ENCODE results near the gene KCNJ14. TPM values are rescaled to one million over a fixed set of nuclear protein-coding genes. Genes with fewer than 3 reads are reported as not detected.

The KCNJ14 gene
- polyA plus RNA-seq, 1 donor = 0.70 TPM

DNA sequence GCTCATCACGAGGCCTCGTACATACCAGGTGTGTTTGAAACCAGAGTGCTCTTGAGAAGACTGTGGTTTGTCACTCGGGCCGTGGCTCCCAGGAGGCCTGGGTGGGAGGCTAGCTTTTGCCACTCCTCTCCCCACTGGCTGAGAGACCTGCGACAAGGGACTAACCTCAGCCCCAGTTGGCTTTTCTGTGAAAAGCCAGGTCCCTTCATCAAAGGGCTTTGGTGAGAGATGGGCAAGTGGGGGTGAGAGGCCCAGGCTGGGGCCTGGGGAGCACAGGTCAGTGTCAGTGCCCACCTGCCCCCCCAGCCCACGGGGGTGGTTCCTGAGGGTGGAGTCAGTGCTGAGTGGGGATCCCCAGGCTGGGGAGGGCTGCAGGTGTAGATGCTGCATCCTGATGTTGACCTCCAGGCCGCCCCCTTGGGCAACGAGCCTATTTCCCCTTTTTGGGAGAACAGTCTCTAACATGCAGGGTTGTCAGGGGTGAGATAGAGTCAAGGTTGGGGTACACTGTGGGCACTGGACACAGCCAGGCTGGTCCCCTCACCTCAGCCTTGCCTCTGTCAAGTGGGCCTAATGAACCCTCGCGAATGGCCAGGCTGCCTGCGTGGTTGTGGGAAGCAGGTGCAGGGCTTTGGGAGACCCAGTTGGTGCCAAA lies 661 bp downstream of the KCNJ14 start:
- WGBS (ENCODE audit: insufficient coverage, low lambda C conversion rate) = no CpG with 5 or more reads among the region's 11 CpGs
- no peak for DNase-seq
- Histone ChIP-seq H3K36me3 (ENCODE audit: control insufficient read depth, insufficient read depth, low read length) (peaks cover 52% of the 10 kb centered on the region), H3K27me3 (ENCODE audit: control insufficient read depth, insufficient read depth, low read length) (no peaks in the 10 kb centered on the region), H3K4me3 (ENCODE audit: low read length) (no peak overlapping the region), H3K9me3 (ENCODE audit: control insufficient read depth, low read depth, low read length) (peaks cover 3% of the 10 kb centered on the region), H3K27ac (ENCODE audit: low read length) (no peak overlapping the region), H3K4me1 (ENCODE audit: control insufficient read depth, insufficient read depth, low read length) (no peaks in the 10 kb centered on the region)

DNA sequence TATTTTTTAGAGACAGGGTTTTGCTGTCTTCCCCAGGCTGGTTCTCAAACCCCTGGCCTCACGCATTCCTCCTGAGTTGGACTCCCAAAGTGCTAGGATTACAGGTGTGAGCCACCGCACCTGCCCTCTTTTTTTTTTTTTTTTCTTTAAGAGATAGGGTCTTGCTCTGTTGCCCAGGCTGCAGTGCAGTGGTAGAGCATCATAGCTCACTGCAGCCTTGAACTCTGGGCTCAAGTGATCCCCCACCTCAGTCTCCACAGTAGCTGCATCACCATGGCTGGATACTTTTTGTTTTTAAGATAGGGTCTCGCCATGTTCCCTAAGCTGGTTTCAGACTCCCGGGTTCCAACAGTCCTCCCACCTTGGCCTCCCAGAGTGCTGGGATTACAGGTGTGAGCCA lies 1.5 kb downstream of the KCNJ14 start:
- DNase-seq = no peak
- Histone ChIP-seq H3K27me3 (ENCODE audit: control insufficient read depth, insufficient read depth, low read length) (no peaks in the 10 kb centered on the region), H3K36me3 (ENCODE audit: control insufficient read depth, insufficient read depth, low read length) (peaks cover 44% of the 10 kb centered on the region), H3K4me1 (ENCODE audit: control insufficient read depth, insufficient read depth, low read length) (no peaks in the 10 kb centered on the region), H3K27ac (ENCODE audit: low read length) (no peak overlapping the region), H3K9me3 (ENCODE audit: control insufficient read depth, low read depth, low read length) (peaks cover 7% of the 10 kb centered on the region), H3K4me3 (ENCODE audit: low read length) (no peak overlapping the region)
- WGBS (ENCODE audit: insufficient coverage, low lambda C conversion rate) = no CpG with 5 or more reads among the region's 4 CpGs

DNA sequence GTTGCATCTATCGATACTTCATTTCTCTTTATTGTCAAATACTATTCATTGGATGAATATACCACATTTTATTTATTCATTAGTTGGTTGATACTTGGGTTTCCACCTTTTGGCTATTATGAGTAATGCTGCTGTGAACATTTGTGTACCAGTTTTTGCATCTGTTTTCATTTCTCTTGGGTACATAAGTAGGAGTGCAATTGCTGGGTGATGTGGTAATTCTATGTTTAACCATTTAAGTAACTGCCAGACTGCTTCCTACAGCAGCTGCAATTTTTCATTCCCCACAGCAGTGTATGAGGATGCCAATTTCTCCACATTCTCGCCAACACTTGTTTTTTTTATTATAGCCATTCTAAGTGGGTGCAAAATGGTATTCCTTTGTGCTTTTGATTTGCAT lies 2.6 kb downstream of the KCNJ14 start:
- Histone ChIP-seq H3K27ac (ENCODE audit: low read length) (no peak overlapping the region), H3K4me1 (ENCODE audit: control insufficient read depth, insufficient read depth, low read length) (no peaks in the 10 kb centered on the region), H3K9me3 (ENCODE audit: control insufficient read depth, low read depth, low read length) (peaks cover 9% of the 10 kb centered on the region), H3K36me3 (ENCODE audit: control insufficient read depth, insufficient read depth, low read length) (peaks cover 36% of the 10 kb centered on the region), H3K27me3 (ENCODE audit: control insufficient read depth, insufficient read depth, low read length) (no peaks in the 10 kb centered on the region), H3K4me3 (ENCODE audit: low read length) (no peak overlapping the region)
- WGBS (ENCODE audit: insufficient coverage, low lambda C conversion rate) = 80% methylated on average over 1 of the region's 2 CpGs
- no peak for DNase-seq

DNA sequence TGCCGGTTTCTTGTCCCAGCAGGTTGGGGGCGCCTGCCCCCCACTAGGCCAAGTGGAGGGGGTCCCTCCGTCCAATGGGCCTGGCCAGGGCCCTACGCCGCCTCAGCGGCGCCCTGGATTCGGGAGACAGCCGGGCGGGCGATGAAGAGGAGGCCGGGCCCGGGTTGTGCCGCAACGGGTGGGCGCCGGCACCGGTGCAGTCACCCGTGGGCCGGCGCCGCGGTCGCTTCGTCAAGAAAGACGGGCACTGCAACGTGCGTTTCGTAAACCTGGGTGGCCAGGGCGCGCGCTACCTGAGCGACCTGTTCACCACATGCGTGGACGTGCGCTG lies 6.2 kb downstream of the KCNJ14 start:
- Histone ChIP-seq H3K9me3 (ENCODE audit: control insufficient read depth, low read depth, low read length) (peaks cover 9% of the 10 kb centered on the region), H3K27me3 (ENCODE audit: control insufficient read depth, insufficient read depth, low read length) (no peaks in the 10 kb centered on the region), H3K36me3 (ENCODE audit: control insufficient read depth, insufficient read depth, low read length) (peaks cover 6% of the 10 kb centered on the region), H3K4me1 (ENCODE audit: control insufficient read depth, insufficient read depth, low read length) (no peaks in the 10 kb centered on the region), H3K4me3 (ENCODE audit: low read length) (no peak overlapping the region), H3K27ac (ENCODE audit: low read length) (no peak overlapping the region)
- no peak for DNase-seq
- WGBS (ENCODE audit: insufficient coverage, low lambda C conversion rate) = no CpG with 5 or more reads among the region's 36 CpGs

DNA sequence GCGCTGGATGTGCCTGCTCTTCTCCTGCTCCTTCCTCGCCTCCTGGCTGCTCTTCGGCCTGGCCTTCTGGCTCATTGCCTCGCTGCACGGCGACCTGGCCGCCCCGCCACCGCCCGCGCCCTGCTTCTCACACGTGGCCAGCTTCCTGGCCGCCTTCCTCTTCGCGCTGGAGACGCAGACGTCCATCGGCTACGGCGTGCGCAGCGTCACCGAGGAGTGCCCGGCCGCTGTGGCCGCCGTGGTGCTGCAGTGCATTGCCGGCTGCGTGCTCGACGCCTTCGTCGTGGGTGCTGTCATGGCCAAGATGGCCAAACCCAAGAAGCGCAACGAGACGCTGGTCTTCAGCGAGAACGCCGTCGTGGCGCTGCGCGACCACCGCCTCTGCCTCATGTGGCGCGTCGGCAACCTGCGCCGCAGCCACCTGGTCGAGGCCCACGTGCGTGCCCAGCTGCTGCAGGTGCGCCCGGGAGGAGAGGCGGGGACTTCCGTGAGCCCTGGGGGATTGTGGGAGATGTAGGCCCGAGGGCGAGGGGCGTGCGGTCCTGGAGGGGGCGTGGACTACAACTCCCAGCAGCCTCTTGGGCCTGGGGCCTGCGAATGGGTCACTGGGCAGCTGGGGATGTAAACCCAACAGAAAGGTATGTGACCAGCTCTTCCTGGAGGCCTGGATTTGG lies 6.7 kb downstream of the KCNJ14 start:
- peaks cover 9% of the 10 kb centered on the region for H3K9me3 ChIP-seq (ENCODE audit: control insufficient read depth, low read depth, low read length)
- no peak overlapping the region for H3K4me3 ChIP-seq (ENCODE audit: low read length)
- no peak overlapping the region for H3K27ac ChIP-seq (ENCODE audit: low read length)
- peaks cover 2% of the 10 kb centered on the region for H3K36me3 ChIP-seq (ENCODE audit: control insufficient read depth, insufficient read depth, low read length)
- no peak for DNase-seq
- WGBS (ENCODE audit: insufficient coverage, low lambda C conversion rate) = no CpG with 5 or more reads among the region's 62 CpGs
- no peaks in the 10 kb centered on the region for H3K4me1 ChIP-seq (ENCODE audit: control insufficient read depth, insufficient read depth, low read length)
- H3K27me3 ChIP-seq (ENCODE audit: control insufficient read depth, insufficient read depth, low read length) = no peaks in the 10 kb centered on the region

DNA sequence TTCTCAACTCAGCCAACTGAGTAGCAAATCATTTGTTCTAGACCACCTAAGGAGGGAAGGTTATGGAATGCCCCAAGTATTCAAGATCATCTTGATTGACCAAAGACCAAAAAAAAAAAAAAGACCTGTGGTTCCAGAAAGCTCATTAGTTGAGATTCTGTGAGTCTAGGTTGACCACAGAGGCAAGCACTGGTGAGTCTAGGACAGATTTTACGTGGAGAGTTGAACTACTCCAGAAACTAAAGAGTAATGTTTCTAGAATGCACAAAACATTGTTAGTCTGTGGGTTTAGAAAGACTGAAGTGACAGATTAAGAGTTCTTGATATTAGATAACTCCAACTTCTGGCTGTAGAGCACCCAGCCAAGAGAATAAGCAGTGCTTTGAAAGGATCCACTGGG lies 9.8 kb downstream of the KCNJ14 start:
- peaks cover 8% of the 10 kb centered on the region for H3K4me1 ChIP-seq (ENCODE audit: control insufficient read depth, insufficient read depth, low read length)
- peaks cover 9% of the 10 kb centered on the region for H3K9me3 ChIP-seq (ENCODE audit: control insufficient read depth, low read depth, low read length)
- no peaks in the 10 kb centered on the region for H3K27me3 ChIP-seq (ENCODE audit: control insufficient read depth, insufficient read depth, low read length)
- peaks cover 1% of the 10 kb centered on the region for H3K36me3 ChIP-seq (ENCODE audit: control insufficient read depth, insufficient read depth, low read length)
- H3K4me3 ChIP-seq (ENCODE audit: low read length) = no peak overlapping the region
- no peak overlapping the region for H3K27ac ChIP-seq (ENCODE audit: low read length)
- DNase-seq = no peak
- no CpG with 5 or more reads among the region's 1 CpG for WGBS (ENCODE audit: insufficient coverage, low lambda C conversion rate)

DNA sequence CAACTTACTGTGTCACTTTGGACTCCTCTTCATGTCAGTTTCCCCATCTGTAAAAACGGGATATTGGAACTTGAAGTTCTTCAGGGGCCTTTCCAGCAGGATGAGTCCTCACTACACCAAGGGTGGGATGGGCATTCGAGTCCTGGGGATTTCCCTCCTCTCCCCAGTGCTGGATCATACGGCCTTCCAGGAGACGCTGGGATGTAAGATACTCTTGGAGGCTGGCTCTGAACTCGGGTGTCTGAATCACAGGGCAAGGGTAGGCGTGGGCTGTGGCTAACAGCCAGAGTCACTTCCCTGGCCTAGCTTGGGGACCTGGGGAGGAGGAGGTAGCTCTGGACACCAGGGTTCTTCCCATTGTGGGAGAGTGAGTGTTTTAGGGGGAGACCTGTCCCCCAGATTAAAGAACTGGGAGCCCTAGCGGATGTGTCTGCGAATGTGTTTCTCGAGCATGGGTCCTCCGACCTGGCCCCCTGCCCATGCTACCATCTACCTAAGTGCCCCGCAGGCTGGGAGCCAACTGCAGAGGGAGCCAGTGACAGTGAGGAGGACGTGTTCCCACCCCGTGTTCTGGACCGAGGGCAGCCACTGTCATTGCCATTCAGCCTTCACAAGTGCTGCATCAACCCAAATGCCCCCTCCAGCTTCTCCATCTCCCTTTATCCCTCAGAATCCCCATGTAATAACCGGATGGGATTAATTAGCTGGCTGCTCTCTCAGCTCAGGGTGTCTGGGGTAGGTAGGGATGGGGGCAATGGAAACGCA lies 11.4 kb downstream of the KCNJ14 start:
- Histone ChIP-seq H3K27ac (ENCODE audit: low read length) (no peak overlapping the region), H3K4me1 (ENCODE audit: control insufficient read depth, insufficient read depth, low read length) (peaks cover 15% of the 10 kb centered on the region), H3K36me3 (ENCODE audit: control insufficient read depth, insufficient read depth, low read length) (peaks cover 17% of the 10 kb centered on the region), H3K4me3 (ENCODE audit: low read length) (no peak overlapping the region), H3K27me3 (ENCODE audit: control insufficient read depth, insufficient read depth, low read length) (no peaks in the 10 kb centered on the region), H3K9me3 (ENCODE audit: control insufficient read depth, low read depth, low read length) (peaks cover 6% of the 10 kb centered on the region)
- no peak for DNase-seq
- 100% methylated on average over 1 of the region's 16 CpGs for WGBS (ENCODE audit: insufficient coverage, low lambda C conversion rate)

DNA sequence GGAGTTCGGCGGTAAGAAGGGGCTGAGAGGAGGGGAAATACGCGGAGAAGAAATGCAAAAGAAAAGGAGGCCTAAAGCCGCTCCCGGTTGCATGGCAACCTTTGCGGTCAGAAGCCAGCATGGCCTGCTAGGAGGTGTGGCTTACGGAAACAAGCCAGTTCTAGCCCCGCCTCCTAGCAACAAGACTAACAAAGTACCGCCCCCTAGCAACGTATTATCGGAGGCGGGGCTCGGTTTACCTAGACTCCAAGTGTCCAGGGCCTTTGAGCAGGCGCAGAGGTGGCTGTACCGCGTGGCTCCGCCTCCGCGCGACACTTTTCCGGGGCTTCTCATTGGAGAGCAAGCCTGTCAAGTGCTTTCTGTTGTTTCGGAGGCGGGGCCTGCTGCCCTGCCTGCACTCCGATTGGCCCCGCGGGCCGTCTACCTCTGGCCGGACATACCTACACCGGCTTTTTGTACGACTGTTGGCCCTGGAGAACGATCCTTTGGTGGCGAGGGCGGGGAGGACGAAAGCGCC lies 13.5 kb downstream of the KCNJ14 start:
- H3K27ac ChIP-seq (ENCODE audit: low read length) = peak overlapping the region; percentile 99
- peak; percentile 100 for DNase-seq
- peaks cover 36% of the 10 kb centered on the region for H3K36me3 ChIP-seq (ENCODE audit: control insufficient read depth, insufficient read depth, low read length)
- H3K9me3 ChIP-seq (ENCODE audit: control insufficient read depth, low read depth, low read length) = no peaks in the 10 kb centered on the region
- WGBS (ENCODE audit: insufficient coverage, low lambda C conversion rate) = no CpG with 5 or more reads among the region's 36 CpGs
- H3K4me3 ChIP-seq (ENCODE audit: low read length) = peak overlapping the region; percentile 99
- no peaks in the 10 kb centered on the region for H3K27me3 ChIP-seq (ENCODE audit: control insufficient read depth, insufficient read depth, low read length)
- H3K4me1 ChIP-seq (ENCODE audit: control insufficient read depth, insufficient read depth, low read length) = peaks cover 15% of the 10 kb centered on the region

DNA sequence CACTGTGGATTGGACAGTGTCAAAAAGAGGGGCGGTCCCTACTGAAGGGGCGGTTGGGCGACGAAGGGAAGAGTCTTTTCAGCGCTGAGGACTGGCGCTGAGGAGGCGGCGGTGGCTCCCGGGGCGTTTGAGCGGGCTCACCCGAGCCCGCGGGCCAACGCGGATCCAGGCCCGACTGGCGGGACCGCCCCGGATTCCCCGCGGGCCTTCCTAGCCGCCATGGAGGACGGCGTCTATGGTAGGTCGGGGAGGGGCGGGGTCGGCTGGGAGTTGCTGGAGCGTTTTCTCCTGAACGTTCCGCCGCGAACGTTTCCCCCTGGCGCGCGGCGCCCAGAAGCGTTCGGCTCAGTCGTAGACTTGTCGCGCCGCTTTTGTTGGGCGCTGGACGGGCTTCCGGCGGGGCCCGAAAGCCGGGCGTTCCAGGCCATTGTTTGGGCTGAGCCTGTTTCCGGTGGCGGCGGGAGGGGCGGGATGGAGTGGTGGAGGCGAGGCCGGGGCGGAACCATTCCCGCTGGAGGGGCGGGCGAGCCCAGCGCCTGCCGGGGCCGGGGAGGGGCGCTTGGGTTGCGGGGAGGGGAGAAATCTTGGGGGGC lies 14.0 kb downstream of the KCNJ14 start, which contains the start of gene CYTH2:
Gene CYTH2, plus strand, starts transcription at position 81 of the 593 bp plus-strand sequence. Its CDS starts 139 bp downstream, at position 220.
- peaks cover 42% of the 10 kb centered on the region for H3K36me3 ChIP-seq (ENCODE audit: control insufficient read depth, insufficient read depth, low read length)
- peak within 1 kb of the TSS; percentile 99 for H3K4me3 ChIP-seq (ENCODE audit: low read length)
- H3K9me3 ChIP-seq (ENCODE audit: control insufficient read depth, low read depth, low read length) = no peaks in the 10 kb centered on the region
- DNase-seq = peak in 1 of 2 donors; percentile 85
- no peaks in the 10 kb centered on the region for H3K27me3 ChIP-seq (ENCODE audit: control insufficient read depth, insufficient read depth, low read length)
- H3K4me1 ChIP-seq (ENCODE audit: control insufficient read depth, insufficient read depth, low read length) = peaks cover 15% of the 10 kb centered on the region
- no CpG with 5 or more reads among the region's 66 CpGs for WGBS (ENCODE audit: insufficient coverage, low lambda C conversion rate)
- peak within 1 kb of the TSS; percentile 99 for H3K27ac ChIP-seq (ENCODE audit: low read length)

Data from large intestine (tissue), 3 donors.